ENCODE measurements around the gene PSMC3.

- no peak for TF ChIP-seq SIN3A (IDR thresholded peaks at IDR 0.05; ENCODE audit: borderline replicate concordance, insufficient read depth, low read depth, low read length)
- TF ChIP-seq CTCF (IDR thresholded peaks at IDR 0.05): no peak
- TF ChIP-seq POLR2AphosphoS5 (IDR thresholded peaks at IDR 0.05; ENCODE audit: low read depth, low read length): no peak
- TF ChIP-seq REST (IDR thresholded peaks at IDR 0.05; ENCODE audit: insufficient read depth in 1 of 2, low read depth in 2 of 2, low read length in 1 of 2): no peak
These were observed 16.3 kb upstream of the PSMC3 start for GRCh38 chr11:47442514-47442913.
